ENCODE results near the gene LDHD. TPM values are rescaled to one million over a fixed set of nuclear protein-coding genes. Genes with fewer than 3 reads are reported as not detected.

The LDHD gene
- total and polyA plus RNA-seq, 12 donors, result 60.7 to 135 (median 89.5) TPM

GRCh38 chr16:75102595-75102994, 14.0 kb downstream of the LDHD start:
- Histone ChIP-seq H3K27ac (no peak overlapping the region), H3K9me3 (no peaks in the 10 kb centered on the region)

DNA sequence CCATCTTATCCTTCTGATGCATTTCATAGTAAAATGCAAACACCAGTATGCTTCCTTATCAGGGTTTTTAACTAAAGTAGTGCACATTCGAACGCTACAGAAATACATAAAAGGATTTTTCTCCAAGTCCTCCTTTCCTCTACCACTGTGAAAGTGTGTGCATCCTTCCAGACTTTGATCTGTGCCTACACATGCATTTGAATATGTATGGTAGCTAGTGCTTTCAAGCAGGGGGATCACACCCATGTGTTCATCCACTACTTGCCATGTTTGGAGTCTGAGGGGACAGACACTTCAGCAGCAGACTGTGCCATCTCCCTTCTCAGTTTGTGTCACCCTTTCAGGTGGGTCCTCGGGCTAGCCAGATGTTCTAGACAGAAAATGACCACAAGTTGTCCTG, 14.9 kb downstream of the LDHD start:
- DNase-seq, result no peak
- Histone ChIP-seq H3K9me3 (no peaks in the 10 kb centered on the region), H3K27ac (no peak overlapping the region), H3K4me1 (peaks cover 29 to 71% (median 55%) of the 10 kb centered on the region in 9 donors), H3K4me3 (no peak overlapping the region), H3K27me3 (no peaks in the 10 kb centered on the region), H3K36me3 (peaks cover 0 to 12% (median 0%) of the 10 kb centered on the region in 9 donors)
- intact Hi-C loops (cut with DNase I), result loop anchor here in 1 of 10 donors (10.0 kb wide), 1 partner anchor 47 kb away; no protein-coding TSS in a partner anchor
- no peak for ATAC-seq
- TF ChIP-seq, protein P1, sequence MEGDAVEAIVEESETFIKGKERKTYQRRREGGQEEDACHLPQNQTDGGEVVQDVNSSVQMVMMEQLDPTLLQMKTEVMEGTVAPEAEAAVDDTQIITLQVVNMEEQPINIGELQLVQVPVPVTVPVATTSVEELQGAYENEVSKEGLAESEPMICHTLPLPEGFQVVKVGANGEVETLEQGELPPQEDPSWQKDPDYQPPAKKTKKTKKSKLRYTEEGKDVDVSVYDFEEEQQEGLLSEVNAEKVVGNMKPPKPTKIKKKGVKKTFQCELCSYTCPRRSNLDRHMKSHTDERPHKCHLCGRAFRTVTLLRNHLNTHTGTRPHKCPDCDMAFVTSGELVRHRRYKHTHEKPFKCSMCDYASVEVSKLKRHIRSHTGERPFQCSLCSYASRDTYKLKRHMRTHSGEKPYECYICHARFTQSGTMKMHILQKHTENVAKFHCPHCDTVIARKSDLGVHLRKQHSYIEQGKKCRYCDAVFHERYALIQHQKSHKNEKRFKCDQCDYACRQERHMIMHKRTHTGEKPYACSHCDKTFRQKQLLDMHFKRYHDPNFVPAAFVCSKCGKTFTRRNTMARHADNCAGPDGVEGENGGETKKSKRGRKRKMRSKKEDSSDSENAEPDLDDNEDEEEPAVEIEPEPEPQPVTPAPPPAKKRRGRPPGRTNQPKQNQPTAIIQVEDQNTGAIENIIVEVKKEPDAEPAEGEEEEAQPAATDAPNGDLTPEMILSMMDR (IDR thresholded peaks at IDR 0.05), result no peak
- 96 to 97% methylated on average over 3 of the region's 3 CpGs for WGBS, 2 donors

More at GRCh38 chr16:75102595-75102994, 14.0 kb downstream of the LDHD start:
- DNase-seq, result no peak
- H3K4me1 ChIP-seq, result peaks cover 29 to 69% (median 61%) of the 10 kb centered on the region in 9 donors
- ATAC-seq, result no peak
- TF ChIP-seq, protein P1 (IDR thresholded peaks at IDR 0.05), result no peak
- no peaks in the 10 kb centered on the region for H3K27me3 ChIP-seq
- intact Hi-C loops (cut with DNase I), result loop anchor here in 1 of 10 donors (10.0 kb wide), 1 partner anchor 48 kb away; no protein-coding TSS in a partner anchor
- H3K4me3 ChIP-seq, result no peak overlapping the region
- peaks cover 0 to 15% (median 0%) of the 10 kb centered on the region in 9 donors for H3K36me3 ChIP-seq
- 97% methylated on average over 9 of the region's 9 CpGs for WGBS, 2 donors

- ATAC-seq (no peak), DNase-seq (no peak)
- Histone ChIP-seq H3K27ac (peak overlapping the region in 7 of 10 donors; percentile 74 to 89 (median 79)), H3K36me3 (peaks cover 0 to 13% (median 0%) of the 10 kb centered on the region in 9 donors), H3K4me3 (no peak overlapping the region), H3K9me3 (no peaks in the 10 kb centered on the region), H3K4me1 (peaks cover 26 to 62% (median 44%) of the 10 kb centered on the region in 9 donors), H3K27me3 (no peaks in the 10 kb centered on the region)
- TF ChIP-seq, protein P1 (IDR thresholded peaks at IDR 0.05), result no peak
- intact Hi-C loops (cut with DNase I), result loop anchor here in 1 of 10 donors (10.0 kb wide), 1 partner anchor 46 kb away; no protein-coding TSS in a partner anchor
- 80 to 88% methylated on average over 3 of the region's 3 CpGs for WGBS, 2 donors
Measured at GRCh38 chr16:75100603-75100990, 16.0 kb downstream of the LDHD start.

GRCh38 chr16:75099738-75100602, 16.6 kb downstream of the LDHD start:
- peak overlapping the region in 9 of 10 donors; percentile 55 to 89 (median 78) for H3K27ac ChIP-seq
- TF ChIP-seq, protein P1 (IDR thresholded peaks at IDR 0.05), result peak in 3 of 9 donors; percentile 28 to 42 (median 32)
- no peaks in the 10 kb centered on the region for H3K9me3 ChIP-seq
- DNase-seq (peak; percentile 55 to 62), ATAC-seq (peak; percentile 43 to 86 (median 82))
- H3K4me3 ChIP-seq, result no peak overlapping the region
- H3K4me1 ChIP-seq, result peaks cover 20 to 55% (median 38%) of the 10 kb centered on the region in 9 donors
- no peaks in the 10 kb centered on the region for H3K27me3 ChIP-seq
- peaks cover 0 to 19% (median 0%) of the 10 kb centered on the region in 9 donors for H3K36me3 ChIP-seq
- WGBS, 2 donors, result 54 to 62% methylated on average over 16 of the region's 16 CpGs
- intact Hi-C loops (cut with DNase I), result loop anchor here in 1 of 10 donors (10.0 kb wide), 1 partner anchor 45 kb away; no protein-coding TSS in a partner anchor

Measured in heart right ventricle (tissue), 16 donors.